HG03565 (cell line): ENCODE data around the gene KATNAL2.

Experiments used
- ATAC-seq: cut with Tn5 transposase; IDR thresholded peaks from one replicate; pipeline ENCODE4 v1.9.1; 2021; ENCODE audit warnings: mild to moderate bottlenecking, moderate library complexity; ENCODE audit not compliant: unreplicated experiment

KATNAL2 gene

DNA sequence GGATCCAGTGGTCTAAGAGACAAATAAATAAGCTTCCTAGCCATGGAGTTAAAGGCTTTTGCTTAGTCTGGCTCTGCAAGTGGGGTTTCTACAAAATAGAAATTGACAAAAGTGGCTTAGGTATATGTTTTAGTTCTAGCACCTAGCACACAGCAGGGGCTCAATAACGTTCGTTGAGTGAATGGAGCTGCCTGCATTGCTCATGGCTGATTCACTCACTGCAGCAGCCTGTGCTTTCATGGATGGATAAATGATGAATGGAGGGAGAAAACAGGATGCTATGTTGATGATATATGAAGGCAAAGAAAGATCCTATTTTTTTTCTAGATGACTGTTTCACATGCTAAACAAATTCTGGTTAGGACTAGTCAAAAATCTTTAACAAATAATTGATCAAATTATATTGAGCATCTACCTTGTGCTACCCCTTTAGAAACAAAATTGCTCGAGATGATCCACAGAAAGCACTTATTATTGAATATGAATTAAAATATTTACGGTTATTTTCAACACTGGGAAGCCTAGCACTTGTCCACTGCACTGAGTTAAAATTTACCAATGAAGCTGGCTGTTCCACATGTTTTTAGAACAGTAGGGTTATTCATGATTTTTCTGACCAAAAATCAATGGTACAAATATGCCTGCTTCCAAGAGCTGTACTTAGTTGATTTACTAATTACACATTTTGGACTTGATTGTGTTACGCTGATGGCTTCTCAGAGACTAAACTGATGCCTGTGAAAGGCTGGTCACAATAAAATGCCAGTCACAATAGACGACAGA is 193.3 kb downstream of the KATNAL2 start:
- ATAC-seq, result no peak

DNA sequence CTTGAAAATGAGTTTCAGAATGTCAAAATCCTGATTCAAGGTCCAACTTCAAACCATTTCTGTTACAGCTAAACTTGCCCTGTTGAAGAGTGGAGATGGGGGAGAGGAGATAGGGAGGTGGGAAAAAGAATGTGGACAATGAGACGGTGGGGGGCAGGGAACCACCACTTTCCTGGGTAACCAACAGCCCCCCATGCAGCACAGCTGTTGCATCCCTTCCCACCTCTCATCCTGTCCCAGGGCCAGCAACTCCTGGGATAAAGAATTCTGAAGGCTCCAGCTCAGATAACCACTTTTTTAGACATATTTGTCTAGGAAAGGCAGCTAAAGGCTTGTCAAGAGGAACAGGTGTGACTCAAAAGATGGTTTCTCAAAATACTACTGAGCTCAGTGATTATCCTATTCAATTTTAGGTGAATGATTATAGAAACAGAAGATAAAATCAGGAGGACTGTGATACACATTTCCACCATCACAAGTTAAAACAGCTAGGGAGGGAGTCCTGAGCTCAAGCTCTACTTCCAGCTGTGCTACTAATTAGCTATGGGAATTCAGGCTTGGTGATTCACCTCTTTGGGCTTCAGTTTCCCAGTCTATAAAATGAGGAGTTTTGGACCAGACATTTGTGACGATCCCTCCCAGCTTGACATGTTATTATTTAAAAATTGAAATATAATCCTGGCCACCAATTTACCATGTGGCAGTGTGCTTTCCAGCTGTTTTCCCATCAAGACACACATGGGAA is 196.6 kb downstream of the KATNAL2 start:
- ATAC-seq, result no peak

GRCh38 chr18:47115205-47115604 is 197.8 kb downstream of the KATNAL2 start:
- no peak for ATAC-seq

- ATAC-seq, result no peak
Measured at GRCh38 chr18:47118981-47119380, 201.6 kb downstream of the KATNAL2 start.

- ATAC-seq, result peak; percentile 97
Measured at GRCh38 chr18:47120428-47120827, 203.0 kb downstream of the KATNAL2 start.

DNA sequence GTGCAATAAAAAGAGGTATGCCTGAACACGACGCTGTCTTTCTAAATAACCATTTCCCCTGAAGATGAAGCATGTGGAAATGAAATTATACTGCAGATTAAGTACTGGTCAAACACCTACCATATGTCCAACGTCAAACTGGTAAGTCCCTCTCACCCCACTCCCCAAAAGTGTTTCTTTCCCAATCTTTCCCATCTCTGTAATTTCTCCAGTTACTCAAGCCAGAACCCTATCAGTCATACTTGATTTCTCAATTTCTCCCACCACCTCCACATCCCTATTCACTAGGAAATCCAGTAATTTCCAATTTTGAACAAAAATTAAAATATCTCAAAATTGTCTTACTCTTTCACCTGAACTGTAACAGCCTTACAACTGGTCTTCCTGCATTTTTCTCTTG is 203.7 kb downstream of the KATNAL2 start:
- no peak for ATAC-seq

DNA sequence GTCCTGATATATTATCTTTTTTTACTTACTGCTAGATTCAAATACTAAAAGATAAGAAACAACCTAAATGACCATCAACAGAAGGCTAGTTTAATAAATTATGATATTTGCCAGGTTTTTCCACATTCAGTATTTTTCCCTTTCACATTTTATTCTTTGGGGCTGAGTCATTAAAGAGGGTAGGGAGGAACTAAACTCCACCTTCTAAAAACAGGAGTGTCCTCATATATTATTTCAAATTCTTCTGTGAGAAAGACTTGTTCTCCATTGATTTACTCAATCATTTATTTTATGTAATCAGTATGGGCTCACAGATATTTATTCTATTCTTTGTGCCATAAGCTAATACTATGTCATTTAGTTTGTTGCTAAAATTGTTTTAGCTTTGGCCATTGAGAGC is 223.9 kb downstream of the KATNAL2 start:
- no peak for ATAC-seq

- no peak for ATAC-seq
Measured at GRCh38 chr18:47143153-47143552, 225.8 kb downstream of the KATNAL2 start.

- ATAC-seq, result no peak
Measured at GRCh38 chr18:47143899-47144485, 226.6 kb downstream of the KATNAL2 start.

- ATAC-seq, result no peak
Measured at GRCh38 chr18:47146206-47146605, 228.8 kb downstream of the KATNAL2 start.

DNA sequence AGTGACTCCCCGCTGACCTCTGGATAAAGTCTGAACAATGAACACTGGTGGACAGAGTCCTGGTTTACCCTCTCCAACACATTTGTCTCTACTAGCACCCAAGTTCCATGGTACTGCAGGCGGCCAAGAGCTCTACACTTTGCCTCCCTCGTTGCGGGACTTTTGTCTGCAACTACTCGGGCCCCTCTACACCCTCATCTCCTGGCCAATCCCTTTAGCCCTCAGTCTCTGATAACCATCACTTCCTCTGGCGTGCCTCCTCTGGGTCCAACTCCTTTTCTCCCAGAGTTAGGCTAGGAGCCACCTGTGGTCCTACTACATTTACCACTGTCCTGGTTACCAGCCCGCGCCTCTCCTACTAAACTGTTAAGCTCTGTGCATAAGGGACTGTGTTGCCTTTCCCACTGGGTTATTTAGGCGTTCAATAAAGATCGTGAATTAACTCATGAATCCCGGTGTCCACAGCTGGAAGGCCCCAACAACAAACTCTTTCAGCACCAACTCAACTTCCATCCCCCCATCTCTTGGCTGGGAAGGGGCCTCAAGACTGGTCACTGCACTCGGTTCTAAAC is 232.1 kb downstream of the KATNAL2 start:
- no peak for ATAC-seq

GRCh38 chr18:47150029-47150823 is 232.8 kb downstream of the KATNAL2 start, which contains the start of gene HDHD2:
Gene HDHD2 (minus strand): TSS chr18:47150500. CDS start chr18:47136439, 14,061 bp downstream.
- peak; percentile 73 for ATAC-seq

GRCh38 chr18:47150824-47151366 is 233.5 kb downstream of the KATNAL2 start:
- peak; percentile 4 for ATAC-seq

DNA sequence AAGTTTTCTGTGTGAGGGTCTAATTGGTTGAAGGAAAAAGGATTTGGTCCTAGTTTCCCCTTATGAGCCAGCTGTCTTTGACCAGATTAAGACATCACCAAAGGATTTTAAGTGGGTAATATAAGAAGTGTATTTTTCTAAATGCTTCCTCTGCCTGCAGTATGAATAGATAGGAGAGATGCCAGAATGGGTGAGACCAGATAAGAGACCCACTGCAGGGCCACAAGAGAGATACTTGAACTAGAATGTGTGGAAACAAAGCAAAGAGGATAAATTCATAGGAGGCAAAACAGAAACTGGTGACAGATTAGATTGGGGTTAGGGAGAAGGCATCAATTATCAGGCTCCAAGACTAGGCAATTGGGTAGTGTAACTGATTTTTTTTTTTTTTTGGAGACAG is 234.0 kb downstream of the KATNAL2 start:
- no peak for ATAC-seq
